Pancreas (tissue), 10 donors: ENCODE data around the gene CAMK2B. TPM values are rescaled to one million over a fixed set of nuclear protein-coding genes. Genes with fewer than 3 reads are reported as not detected.

Source experiments
- ATAC-seq, 4 donors: fragments of 200-7000 bp; cut with Tn5 transposase; one replicate each; pipeline versions ENCODE4 v1.8.0 to v1.9.1; 2020; ENCODE audit warnings: mild to moderate bottlenecking in 4 of 4, moderate library complexity in 4 of 4
- DNase-seq, 6 donors: peaks; one replicate each; pipeline ENCODE4 v3.0.0-alpha.2; 2020
- FAIRE-seq: peaks from 2 replicates; lab custom pipeline; 2012; peaks lifted over from hg19 to GRCh38; lab: Jason Lieb, UNC
- H3K27ac ChIP-seq, 4 donors: fragments of 200-600 bp; sonication (generic); 1 replicate in 3 of 4; 2 replicates in 1 of 4; pipeline versions ENCODE4 v1.5.0 to v1.8.0; 2020
- H3K27me3 ChIP-seq, 4 donors: fragments of 200-600 bp; one replicate each; pipeline ENCODE4 v1.8.0; 2021
- H3K36me3 ChIP-seq, 3 donors: fragments of 200-600 bp; sonication (generic) in 1 of 3; one replicate each; pipeline versions ENCODE4 v1.5.0 to v1.8.0; 2020 to 2021
- H3K4me1 ChIP-seq, 3 donors: fragments of 200-600 bp; one replicate each; pipeline ENCODE4 v1.8.0; 2021
- H3K4me3 ChIP-seq, 4 donors: fragments of 200-600 bp; sonication (generic) in 2 of 4; one replicate each; pipeline versions ENCODE4 v1.5.0 to v1.8.0; 2020 to 2021
- H3K9me3 ChIP-seq, 4 donors: fragments of 200-600 bp; one replicate each; pipeline ENCODE4 v1.8.0; 2021
- CTCF ChIP-seq, 4 donors: fragments of 200-600 bp; sonication (generic) in 3 of 4; IDR thresholded peaks; one replicate each; pipeline versions ENCODE4 v1.5.0 to v1.8.0; 2021; ENCODE audit warnings: antibody characterized with exemption in 4 of 4
- WGBS, 2 donors: extraction: QIAGEN DNeasy Blood & Tissue Kit; methylation state at CpG; one replicate each; pipeline ENCODE4 v1.1.7; 2013; 5-methylcytosine and 5-hydroxymethylcytosine counted together
- intact Hi-C, 3 donors: fragments of 100-400 bp; cut with DNase I; formaldehyde crosslinking; loops; one replicate each; pipeline versions ENCODE4 v1.11.1 to v1.14.2; 2022
- polyA plus RNA-seq, 2 donors: library from polyadenylated mRNA; stranded (reverse); fragments of 200-250 nt; gene quantifications; one replicate each; pipeline ENCODE4 v1.2.3, GENCODE V29; 2013
- total RNA-seq, 6 donors: library from RNA; stranded (reverse); fragmentation: NEBNext Ultra II Directional in 4 of 6; extraction: Animal tissue kit (Norgen Biotek cat#: 25700) in 4 of 6; gene quantifications; one replicate each; pipeline versions ENCODE4 v1.2.1 to v1.2.4, GENCODE V29; 2021 to 2023
- donor health status: healthy with polysubstance abuse.
- donor health status: DM: no; HTN: no; CAD: no; lungs with moderate emphysema.
- donor health status: DM: no; HTN: no; CAD: no.
- donor health status: control.
- donor health status: control.
- donor health status: Bipolar disorder and iron deficiency.
- donor health status: DM: yes; HTN: yes; CAD: no.
- donor health status: DM: no; HTN: no; CAD: no.
- donor health status: DM: no; HTN: no; CAD: no.
- donor health status: DM: yes; HTN: yes; CAD: no.

CAMK2B gene
- total and polyA plus RNA-seq, 8 donors: 0.83 to 34.0 (median 2.0) TPM

GRCh38 chr7:44216521-44217222, 108.7 kb downstream of the CAMK2B start:
- ATAC-seq: peak in 1 of 4 donors; percentile 11
- TF ChIP-seq CTCF (IDR thresholded peaks at IDR 0.05): no peak
- H3K36me3 ChIP-seq: peaks cover 0 to 14% (median 5%) of the 10 kb centered on the region in 3 donors
- H3K4me3 ChIP-seq: no peak overlapping the region
- no peaks in the 10 kb centered on the region for H3K27me3 ChIP-seq
- no peak for FAIRE-seq
- DNase-seq: peak in 2 of 6 donors; percentile 50 to 55
- H3K27ac ChIP-seq: no peak overlapping the region
- no peaks in the 10 kb centered on the region for H3K4me1 ChIP-seq
- WGBS, 2 donors: 73 to 77% methylated on average over 13 of the region's 13 CpGs
- H3K9me3 ChIP-seq: no peaks in the 10 kb centered on the region
- intact Hi-C loops: no loop called here

- Histone ChIP-seq H3K4me3 (no peak overlapping the region), H3K36me3 (peaks cover 3 to 19% (median 12%) of the 10 kb centered on the region in 3 donors), H3K4me1 (no peaks in the 10 kb centered on the region), H3K27me3 (no peaks in the 10 kb centered on the region), H3K27ac (no peak overlapping the region), H3K9me3 (no peaks in the 10 kb centered on the region)
- TF ChIP-seq CTCF (IDR thresholded peaks at IDR 0.05): no peak
- 37 to 50% methylated on average over 8 of the region's 8 CpGs for WGBS, 2 donors
- DNase-seq (peak in 2 of 6 donors; percentile 49 to 67), FAIRE-seq (no peak), ATAC-seq (peak in 3 of 4 donors; percentile 5 to 44 (median 40))
- intact Hi-C loops: no loop called here
Observed at GRCh38 chr7:44216019-44216418, 109.4 kb downstream of the CAMK2B start.

GRCh38 chr7:44215531-44215930, 109.9 kb downstream of the CAMK2B start:
- no peaks in the 10 kb centered on the region for H3K9me3 ChIP-seq
- H3K4me1 ChIP-seq: no peaks in the 10 kb centered on the region
- WGBS, 2 donors: 61 to 64% methylated on average over 7 of the region's 7 CpGs
- TF ChIP-seq CTCF (IDR thresholded peaks at IDR 0.05): no peak
- intact Hi-C loops: no loop called here
- no peak for FAIRE-seq
- ATAC-seq: peak in 1 of 4 donors; percentile 14
- peak in 1 of 6 donors; percentile 34 for DNase-seq
- H3K36me3 ChIP-seq: peaks cover 3 to 24% (median 14%) of the 10 kb centered on the region in 3 donors
- no peaks in the 10 kb centered on the region for H3K27me3 ChIP-seq
- no peak overlapping the region for H3K4me3 ChIP-seq
- no peak overlapping the region for H3K27ac ChIP-seq

GRCh38 chr7:44213877-44214388, 111.5 kb downstream of the CAMK2B start:
- no peak for TF ChIP-seq CTCF (IDR thresholded peaks at IDR 0.05)
- no peak for FAIRE-seq
- no peaks in the 10 kb centered on the region for H3K9me3 ChIP-seq
- intact Hi-C loops: no loop called here
- no peak overlapping the region for H3K27ac ChIP-seq
- WGBS, 2 donors: 85 to 86% methylated on average over 9 of the region's 9 CpGs
- no peak overlapping the region for H3K4me3 ChIP-seq
- H3K27me3 ChIP-seq: no peaks in the 10 kb centered on the region
- no peaks in the 10 kb centered on the region for H3K4me1 ChIP-seq
- DNase-seq: peak in 1 of 6 donors; percentile 27
- peaks cover 3 to 34% (median 16%) of the 10 kb centered on the region in 3 donors for H3K36me3 ChIP-seq
- ATAC-seq: no peak
